HepG2 (cell line): ENCODE data around the gene FANCG. TPM values are rescaled to one million over a fixed set of nuclear protein-coding genes. Genes with fewer than 3 reads are reported as not detected.

Source experiments
- ATF1 ChIP-seq: IDR thresholded peaks from 2 replicates; pipeline ENCODE4 v1.6.1; 2016; ENCODE audit warnings: mild to moderate bottlenecking, control low read depth
- KAT8 ChIP-seq: IDR thresholded peaks from 2 replicates; pipeline ENCODE4 v1.6.1; 2016; ENCODE audit warnings: missing genetic modification reagents, missing compliant biosample characterization
- KDM2A ChIP-seq: sonication (generic); formaldehyde crosslinking; IDR thresholded peaks from 2 replicates; pipeline ENCODE4 v1.4.0; 2020; ENCODE audit warnings: low read depth, missing genetic modification reagents, borderline replicate concordance
- KDM4B ChIP-seq: sonication (generic); formaldehyde crosslinking; IDR thresholded peaks from 2 replicates; pipeline ENCODE4 v1.4.0; 2020; ENCODE audit warnings: missing genetic modification reagents
- MEF2D ChIP-seq: sonication (generic); formaldehyde crosslinking; IDR thresholded peaks from 2 replicates; pipeline ENCODE4 v1.5.1; 2020; ENCODE audit warnings: mild to moderate bottlenecking, missing genetic modification reagents
- MYC ChIP-seq: sonication (generic); formaldehyde crosslinking; IDR thresholded peaks from 2 replicates; pipeline ENCODE4 v1.9.0; 2021; ENCODE audit warnings: missing genetic modification reagents, borderline replicate concordance
- RFXAP ChIP-seq: sonication (generic); formaldehyde crosslinking; IDR thresholded peaks from 2 replicates; pipeline ENCODE4 v1.4.0; 2020; ENCODE audit warnings: missing genetic modification reagents, borderline replicate concordance
- SALL1 ChIP-seq: sonication (generic); formaldehyde crosslinking; IDR thresholded peaks from 2 replicates; pipeline ENCODE4 v1.8.0; 2022; ENCODE audit warnings: mild to moderate bottlenecking, missing genetic modification reagents
- SIX1 ChIP-seq: sonication (generic); formaldehyde crosslinking; IDR thresholded peaks from 2 replicates; pipeline ENCODE4 v1.4.0; 2020; ENCODE audit warnings: missing genetic modification reagents, borderline replicate concordance
- SRSF4 ChIP-seq: fragments of 200-400 bp; formaldehyde crosslinking; IDR thresholded peaks from one replicate; pipeline ENCODE4 v1.6.1; 2018; ENCODE audit warnings: mild to moderate bottlenecking, low read depth, low read length, moderate library complexity; ENCODE audit not compliant: poor library complexity, severe bottlenecking
- TAF15 ChIP-seq: fragments of 200-400 bp; formaldehyde crosslinking; IDR thresholded peaks from one replicate; pipeline ENCODE4 v1.6.1; 2018; ENCODE audit warnings: mild to moderate bottlenecking, low read depth, low read length; ENCODE audit not compliant: poor library complexity, severe bottlenecking
- TBX3 ChIP-seq: fragments of 450-650 bp; IDR thresholded peaks from 2 replicates; pipeline ENCODE4 v1.6.1; 2017; ENCODE audit warnings: antibody characterized with exemption, mild to moderate bottlenecking, inconsistent platforms, borderline replicate concordance
- YEATS2 ChIP-seq: sonication (generic); formaldehyde crosslinking; IDR thresholded peaks from 2 replicates; pipeline ENCODE4 v1.4.0; 2020; ENCODE audit warnings: missing genetic modification reagents, borderline replicate concordance
- ZBTB7B ChIP-seq: sonication (generic); formaldehyde crosslinking; IDR thresholded peaks from 2 replicates; pipeline ENCODE4 v1.4.0; 2020; ENCODE audit warnings: missing genetic modification reagents
- ZFP41 ChIP-seq: sonication (generic); formaldehyde crosslinking; IDR thresholded peaks from 2 replicates; pipeline ENCODE4 v1.4.0; 2020; ENCODE audit warnings: mild to moderate bottlenecking, missing genetic modification reagents, borderline replicate concordance
- ZNF20 ChIP-seq: sonication (generic); formaldehyde crosslinking; IDR thresholded peaks from 2 replicates; pipeline ENCODE4 v1.4.0; 2020; ENCODE audit warnings: mild to moderate bottlenecking, moderate library complexity, missing genetic modification reagents
- ZNF367 ChIP-seq: sonication (generic); formaldehyde crosslinking; IDR thresholded peaks from 2 replicates; pipeline ENCODE4 v1.4.0; 2020; ENCODE audit warnings: missing genetic modification reagents, borderline replicate concordance
- ZNF672 ChIP-seq: sonication (generic); formaldehyde crosslinking; IDR thresholded peaks from 2 replicates; pipeline ENCODE4 v1.8.1; 2022; ENCODE audit warnings: missing genetic modification reagents
- ZNF883 ChIP-seq: sonication (generic); formaldehyde crosslinking; IDR thresholded peaks from 2 replicates; pipeline ENCODE4 v1.5.1; 2020; ENCODE audit warnings: mild to moderate bottlenecking, missing genetic modification reagents; ENCODE audit errors: not compliant biosample characterization
- ZSCAN25 ChIP-seq: sonication (generic); formaldehyde crosslinking; IDR thresholded peaks from 2 replicates; pipeline ENCODE4 v1.8.0; 2022; ENCODE audit warnings: mild to moderate bottlenecking, missing genetic modification reagents
- polyA plus RNA-seq, 8 experiments: library from polyadenylated mRNA; depleted of rRNA in 3 of 8; stranded (reverse) in 7 of 8; unstranded in 1 of 8; fragments of >200 nt; fragmentation: Illumina TruSeq in 4 of 8; extraction: Trizol in 4 of 8; gene quantifications; 2 replicates each; pipeline versions ENCODE4 v1.2.1 to v1.2.3, GENCODE V29; 2011 to 2016; ENCODE audit warnings: low read depth in 4 of 8, missing spikeins in 1 of 8, mixed read lengths in 1 of 8; ENCODE audit not compliant: insufficient read depth in 1 of 8
- total RNA-seq, 5 experiments: library from RNA; depleted of rRNA; stranded (reverse); fragments of >200 nt; fragmentation: Illumina TruSeq; extraction: Trizol; gene quantifications; 2 replicates each; pipeline ENCODE4 v1.2.3, GENCODE V29; 2016; ENCODE audit warnings: low read depth in 1 of 5
- TF ChIP-seq, protein P1 (sequence below): sonication (generic); formaldehyde crosslinking; IDR thresholded peaks from 2 replicates; pipeline ENCODE4 v1.4.0; 2020; ENCODE audit warnings: low read depth, missing genetic modification reagents
- TF ChIP-seq, protein P2 (sequence below): sonication (generic); formaldehyde crosslinking; conservative IDR thresholded peaks from 2 replicates; pipeline ENCODE4 v1.4.0; 2020; ENCODE audit warnings: missing genetic modification reagents
- TF ChIP-seq, protein P3 (sequence below): sonication (generic); formaldehyde crosslinking; IDR thresholded peaks from 2 replicates; pipeline ENCODE4 v1.5.0; 2020; ENCODE audit warnings: missing genetic modification reagents

The FANCG gene
- total and polyA plus RNA-seq, 2 of the 13 experiments (the other 11 are each of a cell fraction or from before 2014, with no cell fraction given), result 14.4 to 45.1 TPM

DNA sequence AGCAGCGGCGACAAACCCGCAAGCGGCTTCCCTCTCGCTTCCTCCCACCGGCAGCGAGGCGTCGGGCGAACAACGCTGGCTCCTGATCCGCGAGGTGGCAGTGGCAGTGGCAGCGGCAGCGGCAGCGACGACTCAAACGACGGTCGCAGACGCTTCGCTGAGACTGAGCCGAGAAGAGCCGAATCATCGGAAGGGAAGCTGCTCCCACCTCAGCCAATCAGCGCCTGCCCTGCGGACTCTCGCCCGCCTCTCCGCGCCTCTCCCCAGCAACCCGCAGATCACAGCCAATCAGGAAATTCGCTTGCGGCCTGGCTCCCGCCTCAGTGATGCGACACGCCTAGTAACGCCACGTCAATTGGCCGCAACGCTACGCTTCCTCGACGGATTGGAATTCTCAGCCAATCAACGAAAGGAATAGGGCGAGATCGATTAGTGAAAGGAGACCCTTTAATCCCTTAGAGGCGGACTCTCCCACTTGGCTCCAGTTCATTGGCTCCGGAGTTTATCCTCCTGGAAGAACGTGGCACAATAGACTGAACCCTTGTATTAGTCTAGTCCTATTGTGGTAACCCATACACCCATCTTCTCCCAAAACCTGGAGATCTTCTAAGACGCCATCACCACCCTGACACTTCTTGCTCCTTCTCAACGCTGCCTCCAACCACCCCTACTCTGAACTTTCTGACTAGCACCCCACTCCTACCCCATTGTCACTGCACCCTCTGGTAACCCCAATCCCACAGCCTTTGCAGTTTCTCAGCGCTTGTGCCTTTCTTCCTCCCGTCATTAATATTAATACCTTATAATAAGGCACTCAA lies 7.1 kb downstream of the FANCG start, which contains the start of gene VCP (continued):
- TF ChIP-seq ZNF20 (CRISPR knock-in tag) (no peak), TBX3 (peak; percentile 80; the same call in 1 of the 2 replicates), ZFP41 (CRISPR knock-in tag) (peak; percentile 29; the same call in 1 of the 2 replicates), MEF2D (CRISPR knock-in tag) (0 out of 2 replicates have a peak, but pooled peaks have one; percentile 16), KDM4B (CRISPR knock-in tag) (no peak), ZBTB7B (CRISPR knock-in tag) (0 out of 2 replicates have a peak, but pooled peaks have one; percentile 19), KAT8 (CRISPR knock-in tag) (peak; percentile 63; the same call in 1 of the 2 replicates), SRSF4 (peak; percentile 92), SIX1 (CRISPR knock-in tag) (no peak), ATF1 (peak; percentile 94), ZNF672 (no peak), KDM2A (CRISPR knock-in tag) (peak; percentile 84), RFXAP (peak; percentile 100), ZNF367 (CRISPR knock-in tag) (peak; percentile 82; the same call in 1 of the 2 replicates), ZNF883 (CRISPR knock-in tag) (no peak), SALL1 (CRISPR knock-in tag) (peak; percentile 50; the same call in 1 of the 2 replicates), TAF15 (no peak), ZSCAN25 (CRISPR knock-in tag) (peak; percentile 11; the same call in 1 of the 2 replicates), YEATS2 (CRISPR knock-in tag) (peak; percentile 67; the same call in 1 of the 2 replicates), MYC (0 out of 2 replicates have a peak, but pooled peaks have one; percentile 2)
- TF ChIP-seq, protein P1, sequence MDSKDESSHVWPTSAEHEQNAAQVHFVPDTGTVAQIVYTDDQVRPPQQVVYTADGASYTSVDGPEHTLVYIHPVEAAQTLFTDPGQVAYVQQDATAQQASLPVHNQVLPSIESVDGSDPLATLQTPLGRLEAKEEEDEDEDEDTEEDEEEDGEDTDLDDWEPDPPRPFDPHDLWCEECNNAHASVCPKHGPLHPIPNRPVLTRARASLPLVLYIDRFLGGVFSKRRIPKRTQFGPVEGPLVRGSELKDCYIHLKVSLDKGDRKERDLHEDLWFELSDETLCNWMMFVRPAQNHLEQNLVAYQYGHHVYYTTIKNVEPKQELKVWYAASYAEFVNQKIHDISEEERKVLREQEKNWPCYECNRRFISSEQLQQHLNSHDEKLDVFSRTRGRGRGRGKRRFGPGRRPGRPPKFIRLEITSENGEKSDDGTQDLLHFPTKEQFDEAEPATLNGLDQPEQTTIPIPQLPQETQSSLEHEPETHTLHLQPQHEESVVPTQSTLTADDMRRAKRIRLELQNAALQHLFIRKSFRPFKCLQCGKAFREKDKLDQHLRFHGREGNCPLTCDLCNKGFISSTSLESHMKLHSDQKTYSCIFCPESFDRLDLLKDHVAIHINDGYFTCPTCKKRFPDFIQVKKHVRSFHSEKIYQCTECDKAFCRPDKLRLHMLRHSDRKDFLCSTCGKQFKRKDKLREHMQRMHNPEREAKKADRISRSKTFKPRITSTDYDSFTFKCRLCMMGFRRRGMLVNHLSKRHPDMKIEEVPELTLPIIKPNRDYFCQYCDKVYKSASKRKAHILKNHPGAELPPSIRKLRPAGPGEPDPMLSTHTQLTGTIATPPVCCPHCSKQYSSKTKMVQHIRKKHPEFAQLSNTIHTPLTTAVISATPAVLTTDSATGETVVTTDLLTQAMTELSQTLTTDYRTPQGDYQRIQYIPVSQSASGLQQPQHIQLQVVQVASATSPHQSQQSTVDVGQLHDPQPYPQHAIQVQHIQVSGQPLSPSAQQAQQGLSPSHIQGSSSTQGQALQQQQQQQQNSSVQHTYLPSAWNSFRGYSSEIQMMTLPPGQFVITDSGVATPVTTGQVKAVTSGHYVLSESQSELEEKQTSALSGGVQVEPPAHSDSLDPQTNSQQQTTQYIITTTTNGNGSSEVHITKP (CRISPR knock-in tag), result peak; percentile 59; the same call in 1 of the 2 replicates
- TF ChIP-seq, protein P2, sequence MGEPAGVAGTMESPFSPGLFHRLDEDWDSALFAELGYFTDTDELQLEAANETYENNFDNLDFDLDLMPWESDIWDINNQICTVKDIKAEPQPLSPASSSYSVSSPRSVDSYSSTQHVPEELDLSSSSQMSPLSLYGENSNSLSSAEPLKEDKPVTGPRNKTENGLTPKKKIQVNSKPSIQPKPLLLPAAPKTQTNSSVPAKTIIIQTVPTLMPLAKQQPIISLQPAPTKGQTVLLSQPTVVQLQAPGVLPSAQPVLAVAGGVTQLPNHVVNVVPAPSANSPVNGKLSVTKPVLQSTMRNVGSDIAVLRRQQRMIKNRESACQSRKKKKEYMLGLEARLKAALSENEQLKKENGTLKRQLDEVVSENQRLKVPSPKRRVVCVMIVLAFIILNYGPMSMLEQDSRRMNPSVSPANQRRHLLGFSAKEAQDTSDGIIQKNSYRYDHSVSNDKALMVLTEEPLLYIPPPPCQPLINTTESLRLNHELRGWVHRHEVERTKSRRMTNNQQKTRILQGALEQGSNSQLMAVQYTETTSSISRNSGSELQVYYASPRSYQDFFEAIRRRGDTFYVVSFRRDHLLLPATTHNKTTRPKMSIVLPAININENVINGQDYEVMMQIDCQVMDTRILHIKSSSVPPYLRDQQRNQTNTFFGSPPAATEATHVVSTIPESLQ (CRISPR knock-in tag), result no peak
- TF ChIP-seq, protein P3, sequence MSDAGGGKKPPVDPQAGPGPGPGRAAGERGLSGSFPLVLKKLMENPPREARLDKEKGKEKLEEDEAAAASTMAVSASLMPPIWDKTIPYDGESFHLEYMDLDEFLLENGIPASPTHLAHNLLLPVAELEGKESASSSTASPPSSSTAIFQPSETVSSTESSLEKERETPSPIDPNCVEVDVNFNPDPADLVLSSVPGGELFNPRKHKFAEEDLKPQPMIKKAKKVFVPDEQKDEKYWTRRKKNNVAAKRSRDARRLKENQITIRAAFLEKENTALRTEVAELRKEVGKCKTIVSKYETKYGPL (CRISPR knock-in tag), result 0 out of 2 replicates have a peak, but pooled peaks have one; percentile 25
